ENCODE measurements around the gene SMC6.

GRCh38 chr2:17662723-17663122 is 90.9 kb downstream of the SMC6 start:
- TF ChIP-seq CTCF (IDR thresholded peaks at IDR 0.05; ENCODE audit: low read depth, low read length) (no peak), EZH2phosphoT487 (IDR thresholded peaks at IDR 0.05; ENCODE audit: low read depth) (no peak)

Data from OCI-LY3 (cell line).